Kidney (tissue), 14 donors: ENCODE measurements around the gene ZER1. TPM values are rescaled to one million over a fixed set of nuclear protein-coding genes. Genes with fewer than 3 reads are reported as not detected.

Experiments
- DNase-seq, 5 donors: peaks; one replicate each; pipeline ENCODE4 v3.0.0-alpha.2; 2013 to 2020
- FAIRE-seq: peaks from 2 replicates; lab custom pipeline; 2012; peaks lifted over from hg19 to GRCh38; lab: Jason Lieb, UNC
- H3K27ac ChIP-seq, 2 donors: one replicate each; pipeline ENCODE4 v1.7.0; 2013; ENCODE audit warnings: low read depth in 2 of 2, low read length in 2 of 2, inconsistent platforms in 1 of 2
- H3K27me3 ChIP-seq: one replicate; pipeline ENCODE4 v1.7.1; 2013; ENCODE audit warnings: low read length, inconsistent platforms; ENCODE audit not compliant: control insufficient read depth, insufficient read depth
- H3K36me3 ChIP-seq, 3 donors: one replicate each; pipeline versions ENCODE4 v1.7.0 to v1.7.1; 2013; ENCODE audit warnings: low read length in 3 of 3, control low read depth in 1 of 3, inconsistent platforms in 1 of 3; ENCODE audit not compliant: insufficient read depth in 3 of 3, control insufficient read depth in 2 of 3
- H3K4me1 ChIP-seq, 3 donors: one replicate each; pipeline versions ENCODE4 v1.7.0 to v1.7.1; 2013; ENCODE audit warnings: low read length in 3 of 3, inconsistent platforms in 1 of 3, low read depth in 1 of 3; ENCODE audit not compliant: control insufficient read depth in 2 of 3, insufficient read depth in 2 of 3
- H3K4me3 ChIP-seq, 3 donors: one replicate each; pipeline versions ENCODE4 v1.7.0 to v1.8.1; 2013; ENCODE audit warnings: low read length in 3 of 3, control low read depth in 1 of 3, inconsistent platforms in 1 of 3
- H3K9ac ChIP-seq, 3 donors: one replicate each; pipeline versions ENCODE4 v1.7.0 to v1.7.1; 2013; ENCODE audit warnings: low read length in 3 of 3, control low read depth in 1 of 3, inconsistent platforms in 1 of 3
- H3K9me3 ChIP-seq, 3 donors: one replicate each; pipeline versions ENCODE4 v1.7.0 to v1.7.1; 2013; ENCODE audit warnings: low read length in 3 of 3, control low read depth in 1 of 3, inconsistent platforms in 1 of 3; ENCODE audit not compliant: control insufficient read depth in 2 of 3, insufficient read depth in 1 of 3
- intact Hi-C: fragments of 100-400 bp; cut with DNase I; formaldehyde crosslinking; loops from one replicate; pipeline ENCODE4 v1.11.1; 2022
- polyA plus RNA-seq: library from polyadenylated mRNA; stranded (reverse); fragments of 350-450 nt; fragmentation: Illumina TruSeq; extraction: RNeasy Lipid Tissue Mini Kit (QIAGEN cat#74804); gene quantifications from one replicate; pipeline ENCODE4 v1.2.3, GENCODE V29; 2014; ENCODE audit warnings: low read depth, low replicate concordance; ENCODE audit not compliant: insufficient read depth
- total RNA-seq: library from RNA; stranded (reverse); fragmentation: NEBNext Ultra II Directional; extraction: Animal tissue kit (Norgen Biotek cat#: 25700); gene quantifications from one replicate; pipeline ENCODE4 v1.2.1, GENCODE V29; 2021
- TF ChIP-seq, protein P1 (sequence below): IDR thresholded peaks from 3 replicates; pipeline ENCODE4 v1.5.1; 2012; ENCODE audit warnings: mild to moderate bottlenecking, moderate library complexity, borderline replicate concordance; ENCODE audit not compliant: insufficient read depth; ENCODE audit errors: extremely low read depth
- donor health status: control.
- donor health status: control.
- donor health status: control.
- donor health status: control.
- donor health status: control.
- donor health status: DM: yes; HTN: yes; CAD: no.
- donor health status: Normal renal cell carcinoma (clear cell type).

The ZER1 gene
- total and polyA plus RNA-seq, 2 donors from 2014 or later, result 31.1 to 43.2 TPM

DNA sequence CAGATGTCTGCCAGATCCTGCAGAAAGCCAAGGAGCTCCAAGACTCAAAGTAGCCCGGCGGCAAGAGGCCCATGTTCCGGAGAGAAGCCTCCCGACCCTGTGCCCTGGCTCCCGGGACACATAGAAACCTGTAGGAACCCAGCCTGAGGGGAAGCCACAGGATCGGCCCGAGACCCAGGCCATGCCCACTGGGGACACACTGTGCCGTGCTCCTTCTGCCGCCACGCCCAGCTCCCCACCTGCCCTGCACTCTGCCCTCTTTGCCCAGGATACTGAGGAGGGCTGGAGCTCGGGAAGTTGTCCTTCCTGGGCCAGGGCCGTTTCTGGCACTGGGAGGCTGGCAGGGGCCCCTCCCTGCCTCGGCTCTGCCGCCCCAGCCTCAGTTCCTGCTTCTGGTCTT is 36.1 kb upstream of the ZER1 start:
- Histone ChIP-seq H3K4me3 (no peak overlapping the region), H3K27me3 (no peaks in the 10 kb centered on the region), H3K4me1 (no peaks in the 10 kb centered on the region), H3K9ac (no peak overlapping the region), H3K27ac (no peak overlapping the region), H3K36me3 (peaks cover 0 to 46% (median 23%) of the 10 kb centered on the region in 3 donors), H3K9me3 (no peaks in the 10 kb centered on the region)
- intact Hi-C loops, result no loop called here
- TF ChIP-seq, protein P1, sequence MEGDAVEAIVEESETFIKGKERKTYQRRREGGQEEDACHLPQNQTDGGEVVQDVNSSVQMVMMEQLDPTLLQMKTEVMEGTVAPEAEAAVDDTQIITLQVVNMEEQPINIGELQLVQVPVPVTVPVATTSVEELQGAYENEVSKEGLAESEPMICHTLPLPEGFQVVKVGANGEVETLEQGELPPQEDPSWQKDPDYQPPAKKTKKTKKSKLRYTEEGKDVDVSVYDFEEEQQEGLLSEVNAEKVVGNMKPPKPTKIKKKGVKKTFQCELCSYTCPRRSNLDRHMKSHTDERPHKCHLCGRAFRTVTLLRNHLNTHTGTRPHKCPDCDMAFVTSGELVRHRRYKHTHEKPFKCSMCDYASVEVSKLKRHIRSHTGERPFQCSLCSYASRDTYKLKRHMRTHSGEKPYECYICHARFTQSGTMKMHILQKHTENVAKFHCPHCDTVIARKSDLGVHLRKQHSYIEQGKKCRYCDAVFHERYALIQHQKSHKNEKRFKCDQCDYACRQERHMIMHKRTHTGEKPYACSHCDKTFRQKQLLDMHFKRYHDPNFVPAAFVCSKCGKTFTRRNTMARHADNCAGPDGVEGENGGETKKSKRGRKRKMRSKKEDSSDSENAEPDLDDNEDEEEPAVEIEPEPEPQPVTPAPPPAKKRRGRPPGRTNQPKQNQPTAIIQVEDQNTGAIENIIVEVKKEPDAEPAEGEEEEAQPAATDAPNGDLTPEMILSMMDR, result no peak
- DNase-seq (no peak), FAIRE-seq (no peak)

- intact Hi-C loops, result no loop called here
- no peak overlapping the region for H3K4me3 ChIP-seq
- H3K4me1 ChIP-seq, result no peaks in the 10 kb centered on the region
- no peak overlapping the region for H3K27ac ChIP-seq
- no peak for FAIRE-seq
- TF ChIP-seq, protein P1, result no peak
- peaks cover 3 to 53% (median 30%) of the 10 kb centered on the region in 3 donors for H3K36me3 ChIP-seq
- no peak for DNase-seq
- no peak overlapping the region for H3K9ac ChIP-seq
- no peaks in the 10 kb centered on the region for H3K9me3 ChIP-seq
- H3K27me3 ChIP-seq, result no peaks in the 10 kb centered on the region
Measured at GRCh38 chr9:128805661-128806060, 33.9 kb upstream of the ZER1 start.

GRCh38 chr9:128802482-128802881 is 30.8 kb upstream of the ZER1 start:
- Histone ChIP-seq H3K9ac (no peak overlapping the region), H3K27me3 (no peaks in the 10 kb centered on the region), H3K36me3 (peaks cover 3 to 59% (median 36%) of the 10 kb centered on the region in 3 donors), H3K4me3 (no peak overlapping the region), H3K4me1 (no peaks in the 10 kb centered on the region), H3K9me3 (no peaks in the 10 kb centered on the region), H3K27ac (no peak overlapping the region)
- intact Hi-C loops, result no loop called here
- DNase-seq (no peak), FAIRE-seq (no peak)
- TF ChIP-seq, protein P1, result no peak

DNA sequence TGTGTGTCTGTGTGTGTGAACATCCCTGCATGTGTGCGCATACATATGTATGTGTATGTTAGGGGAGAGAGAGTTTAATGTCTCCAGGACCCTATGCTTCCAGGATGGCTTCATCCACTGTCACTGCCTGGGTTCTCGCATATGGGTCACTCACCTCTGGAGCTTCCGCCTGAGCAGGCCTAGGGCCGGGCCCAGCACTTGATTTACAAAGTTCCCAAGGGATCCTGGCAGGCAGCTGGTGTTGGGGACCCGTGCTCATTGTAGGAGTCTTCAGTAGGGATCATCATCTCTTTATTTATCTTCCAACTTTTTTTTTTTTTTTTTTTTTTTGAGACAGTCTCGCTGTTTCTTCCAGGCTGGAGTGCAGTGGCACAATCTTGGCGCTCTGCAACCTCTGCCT is 28.3 kb upstream of the ZER1 start:
- H3K27ac ChIP-seq, result no peak overlapping the region
- no peaks in the 10 kb centered on the region for H3K9me3 ChIP-seq
- FAIRE-seq (no peak), DNase-seq (no peak)
- H3K4me3 ChIP-seq, result no peak overlapping the region
- H3K27me3 ChIP-seq, result no peaks in the 10 kb centered on the region
- H3K4me1 ChIP-seq, result no peaks in the 10 kb centered on the region
- H3K9ac ChIP-seq, result no peak overlapping the region
- TF ChIP-seq, protein P1, result no peak
- intact Hi-C loops, result no loop called here
- peaks cover 3 to 46% (median 36%) of the 10 kb centered on the region in 3 donors for H3K36me3 ChIP-seq
